ENCODE measurements around the gene BASP1.
"Not testable (repeated sequence)": the region's sequence is repeated elsewhere in the genome, so short reads cannot be mapped to it uniquely, and the experiment has no call there.

Gene BASP1

DNA sequence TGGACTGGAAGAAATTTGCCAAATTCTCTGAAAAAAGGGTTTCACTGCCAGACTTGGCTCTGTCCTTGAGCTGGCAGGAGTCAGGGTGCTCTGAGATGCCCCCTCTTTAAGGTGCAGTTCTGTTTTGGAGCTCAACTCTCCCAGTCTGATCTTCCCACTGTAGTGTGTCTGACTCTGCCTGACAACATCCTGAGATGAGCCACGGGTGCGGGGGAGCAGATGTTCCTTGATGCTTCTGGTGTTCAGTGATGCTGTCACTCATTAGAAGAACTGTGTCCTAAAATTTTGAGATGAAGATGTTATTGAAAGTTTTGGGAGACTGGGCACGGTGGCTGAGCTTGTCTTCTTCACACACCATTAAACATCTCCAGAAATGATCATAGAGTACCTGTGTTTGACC, 78.2 kb downstream of the BASP1 start:
- DNase-seq, result no peak

DNA sequence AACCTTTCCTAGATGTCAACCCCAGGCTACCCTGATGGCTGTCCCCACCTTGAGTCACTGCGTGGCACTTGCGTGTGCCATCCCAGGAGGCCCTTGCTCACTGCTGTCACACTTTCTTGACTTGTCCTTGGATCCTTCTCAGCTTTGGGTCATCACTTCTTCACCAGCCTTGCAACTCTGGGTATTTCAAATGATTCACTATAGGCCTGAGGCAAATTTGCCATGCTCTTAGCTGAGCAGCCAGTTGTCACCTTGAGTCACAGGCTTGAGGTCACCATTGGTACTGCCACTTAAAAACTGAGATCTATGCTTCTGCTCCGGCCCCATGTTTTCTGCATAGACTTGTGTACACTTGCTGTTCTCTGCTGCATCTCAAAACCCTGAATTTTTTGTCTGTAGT, 84.7 kb downstream of the BASP1 start:
- no peak for DNase-seq

DNA sequence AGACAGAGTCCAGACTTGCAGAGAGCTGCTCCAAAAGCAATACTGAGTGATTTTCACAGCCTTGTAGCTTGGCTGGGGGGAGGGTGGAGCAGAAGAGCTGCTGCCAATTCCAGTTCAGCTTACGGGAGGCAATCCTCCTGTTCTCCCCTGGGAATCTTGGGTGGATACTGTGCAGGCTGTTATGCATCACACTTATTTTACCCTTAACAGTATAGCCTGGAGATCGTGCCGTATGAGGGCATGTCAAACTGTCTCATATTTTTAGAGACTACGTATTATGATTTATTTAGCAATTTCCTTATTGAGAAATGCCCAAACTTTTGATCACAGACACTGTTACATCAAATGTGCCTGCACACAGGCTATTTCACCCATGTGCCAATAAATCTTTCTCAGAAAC, 85.2 kb downstream of the BASP1 start:
- no peak for DNase-seq

DNA sequence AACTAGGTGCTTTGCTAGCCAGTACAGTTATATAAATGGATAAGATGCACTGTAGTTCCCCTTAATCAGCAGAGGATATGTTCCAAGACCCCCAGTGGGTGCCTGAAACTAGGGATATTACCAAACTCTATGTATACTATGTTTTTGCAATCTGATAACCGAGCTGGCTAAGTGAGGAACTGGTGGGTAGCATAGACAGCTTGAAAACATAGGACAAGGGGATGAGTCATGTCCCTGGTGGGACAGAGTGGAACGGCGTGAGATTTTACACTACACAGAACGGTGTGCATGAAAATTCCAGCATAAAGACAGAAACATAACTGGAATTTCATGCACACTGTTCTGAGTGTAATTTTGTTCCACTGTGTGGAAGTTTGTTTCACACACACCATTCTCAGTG, 86.9 kb downstream of the BASP1 start:
- DNase-seq, result no peak

DNA sequence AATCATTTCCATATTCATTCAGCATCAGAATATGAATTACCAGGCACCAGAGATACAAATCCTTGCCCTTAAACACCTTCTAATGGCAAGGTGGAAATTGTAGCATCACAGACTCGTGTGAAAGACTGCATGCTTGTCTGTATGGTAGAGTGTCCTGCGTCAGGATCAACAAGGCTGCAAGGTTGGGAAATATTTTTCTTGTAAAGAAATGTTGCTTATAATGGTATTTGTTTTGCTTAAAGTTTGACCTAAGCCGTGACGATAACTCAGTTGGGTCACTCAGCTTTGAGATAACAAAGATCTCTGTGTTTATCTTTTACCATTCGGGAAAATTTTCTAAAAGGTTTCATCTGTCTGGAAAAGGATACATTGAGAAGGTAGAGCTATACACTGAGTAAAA, 87.6 kb downstream of the BASP1 start:
- no peak for DNase-seq

DNA sequence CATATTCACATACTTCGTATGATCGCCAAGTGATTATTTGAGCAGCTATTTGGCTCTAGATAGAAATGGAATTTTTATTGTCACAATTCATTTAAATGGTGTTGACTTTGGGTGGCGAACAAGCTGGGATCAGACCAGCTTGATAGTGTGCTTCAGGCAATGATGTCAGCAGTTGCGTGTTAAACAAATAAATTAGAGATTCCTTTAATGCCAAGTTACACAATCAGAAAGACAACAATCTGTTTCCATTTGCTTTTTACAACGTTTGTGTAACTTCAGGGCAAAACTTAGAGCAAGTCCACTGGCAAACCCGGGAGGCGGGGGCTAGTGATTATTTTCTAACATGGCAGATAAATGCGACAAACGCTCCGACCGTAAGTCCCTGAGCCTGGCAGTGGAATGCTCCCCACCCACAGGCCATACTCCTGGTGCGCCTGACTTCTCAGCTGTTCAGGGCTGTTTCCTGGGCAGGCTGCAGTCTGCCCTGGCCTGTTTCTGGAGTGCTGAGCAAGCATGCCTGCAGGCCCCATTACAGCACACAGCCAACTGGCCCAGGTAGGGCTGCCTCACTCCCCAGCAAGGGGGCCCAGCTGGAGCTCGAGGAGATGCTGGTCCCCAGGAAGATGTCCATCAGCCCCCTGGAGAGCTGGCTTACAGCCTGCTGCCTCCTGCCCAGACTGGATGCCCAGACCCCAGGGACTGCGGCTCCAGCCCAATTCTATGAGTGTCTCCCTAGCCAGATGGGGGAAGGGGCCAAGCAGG, 88.7 kb downstream of the BASP1 start:
- DNase-seq, result no peak

DNA sequence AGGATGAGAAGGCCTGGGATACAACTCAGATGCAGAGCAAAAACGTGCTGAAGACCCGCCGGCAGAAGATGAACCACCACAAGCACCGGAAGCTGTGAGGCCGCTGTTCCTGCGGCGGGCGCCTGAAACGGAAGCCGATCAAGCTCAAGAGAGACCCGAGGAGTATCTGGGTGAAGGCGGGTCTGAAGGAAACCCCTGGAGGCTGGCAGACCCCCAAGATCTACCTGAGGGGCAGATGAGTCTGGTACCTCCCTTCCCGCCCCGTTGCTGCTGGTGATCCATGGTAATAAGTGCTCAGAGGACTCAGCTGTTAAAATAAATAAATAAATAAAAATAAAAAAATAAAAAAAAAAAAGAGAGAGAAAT, 89.3 kb downstream of the BASP1 start:
- no peak for DNase-seq

DNA sequence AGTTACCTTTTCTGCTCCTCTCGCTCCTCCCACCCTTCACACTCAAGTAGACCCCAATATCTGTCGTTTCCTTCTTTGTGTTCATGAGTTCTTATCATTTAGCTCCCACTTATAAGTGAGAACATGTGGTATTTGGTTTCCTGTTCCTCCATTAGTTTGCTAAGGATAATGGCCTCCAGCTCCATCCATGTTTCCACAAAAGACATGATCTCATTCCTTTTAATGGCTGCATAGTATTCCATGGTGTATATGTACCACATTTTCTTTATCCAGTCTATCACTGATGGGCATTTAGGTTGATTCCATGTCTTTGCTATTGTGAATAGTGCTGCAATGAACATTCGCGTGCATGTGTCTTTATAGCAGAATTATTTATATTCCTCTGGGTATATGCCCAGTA, 90.0 kb downstream of the BASP1 start:
- DNase-seq, result not testable (repeated sequence)

DNA sequence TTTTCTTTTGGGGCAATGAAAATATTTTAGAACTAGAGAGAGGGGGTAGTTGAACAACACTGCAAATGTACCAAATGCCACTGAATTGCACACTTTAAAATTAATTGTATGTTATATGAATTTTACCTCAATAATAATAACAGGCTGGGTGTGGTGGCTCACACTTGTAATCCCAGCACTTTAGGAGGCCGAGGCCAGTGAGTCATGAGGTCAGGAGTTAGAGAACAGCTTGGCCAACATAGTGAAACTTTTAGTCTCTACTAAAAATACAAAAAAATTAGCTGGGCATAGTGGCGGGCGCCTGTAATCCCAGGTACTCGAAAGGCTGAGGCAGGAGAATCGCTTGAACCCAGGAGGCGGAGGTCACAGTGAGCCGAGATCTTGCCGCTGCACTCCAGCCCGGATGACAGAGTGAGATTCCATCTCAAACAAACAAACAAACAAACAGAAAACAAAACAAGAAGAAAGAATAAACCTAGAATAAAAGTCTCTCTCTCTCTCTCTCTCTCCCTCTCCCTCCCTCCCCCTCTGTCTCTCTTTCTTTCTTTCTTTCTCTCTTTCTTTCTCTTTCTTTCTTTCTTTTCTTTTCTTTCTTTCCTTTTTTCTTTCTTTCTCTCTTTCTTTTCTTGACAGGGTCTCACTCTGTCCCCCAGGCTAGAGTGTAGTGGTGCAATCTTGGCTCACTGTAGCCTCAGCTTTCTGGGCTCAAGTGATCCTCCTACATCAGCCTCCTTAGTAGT, 91.1 kb downstream of the BASP1 start:
- DNase-seq, result no peak

DNA sequence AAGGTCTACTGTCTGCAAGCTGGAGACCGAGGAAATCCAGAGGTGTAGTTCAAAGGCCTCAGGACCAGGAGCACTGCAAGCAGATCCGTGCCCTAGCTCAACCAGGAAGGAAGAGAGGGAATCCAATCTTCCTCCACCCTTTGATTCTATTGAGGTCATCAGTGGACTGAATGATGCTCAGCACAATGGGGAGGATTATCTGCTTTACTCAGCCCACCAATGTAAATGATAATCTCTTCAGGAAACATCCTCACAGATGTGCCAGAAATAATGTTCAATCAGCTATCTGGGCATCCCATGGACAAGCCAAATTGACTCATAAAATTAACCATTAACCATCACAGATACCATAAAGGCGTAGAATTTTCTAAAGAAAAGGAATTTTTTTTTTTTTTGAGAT, 92.0 kb downstream of the BASP1 start:
- no peak for DNase-seq

DNA sequence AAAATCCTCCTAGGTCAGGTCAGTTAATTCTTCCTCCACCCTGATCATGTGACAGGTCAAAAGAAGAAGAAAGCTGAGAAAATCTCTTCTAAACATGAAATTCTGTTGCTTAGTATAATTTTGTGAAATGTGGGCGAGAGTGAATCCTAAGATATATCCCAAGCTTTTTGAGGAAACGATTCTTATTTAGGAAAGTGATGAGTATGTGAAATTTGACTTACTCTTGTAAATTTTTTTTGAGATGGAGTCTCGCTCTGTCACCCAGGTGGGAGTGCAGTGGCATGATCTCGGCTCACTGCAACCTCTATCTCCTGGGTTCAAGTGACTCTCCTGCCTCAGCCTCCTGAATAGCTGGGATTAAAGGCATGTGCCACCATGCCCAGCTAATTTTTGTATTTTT, 93.1 kb downstream of the BASP1 start:
- DNase-seq, result not testable (repeated sequence)

DNA sequence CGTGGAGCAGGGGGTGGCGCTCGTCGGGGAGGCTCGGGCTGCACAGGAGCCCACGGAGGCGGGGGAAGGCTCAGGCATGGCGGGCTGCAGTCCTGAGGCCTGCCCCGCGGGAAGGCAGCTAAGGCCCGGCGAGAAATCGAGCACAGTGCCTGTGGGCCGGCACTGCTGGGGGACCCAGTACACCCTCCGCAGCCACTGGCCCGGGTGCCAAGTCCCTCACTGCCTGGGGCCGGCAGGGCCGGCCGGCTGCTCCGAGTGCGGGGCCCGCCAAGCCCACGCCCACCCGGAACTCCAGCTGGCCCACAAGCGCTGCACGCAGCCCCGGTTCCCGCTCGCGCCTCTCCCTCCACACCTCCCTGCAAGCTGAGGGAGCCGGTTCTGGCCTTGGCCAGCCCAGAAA, 94.4 kb downstream of the BASP1 start:
- DNase-seq, result not testable (repeated sequence)

DNA sequence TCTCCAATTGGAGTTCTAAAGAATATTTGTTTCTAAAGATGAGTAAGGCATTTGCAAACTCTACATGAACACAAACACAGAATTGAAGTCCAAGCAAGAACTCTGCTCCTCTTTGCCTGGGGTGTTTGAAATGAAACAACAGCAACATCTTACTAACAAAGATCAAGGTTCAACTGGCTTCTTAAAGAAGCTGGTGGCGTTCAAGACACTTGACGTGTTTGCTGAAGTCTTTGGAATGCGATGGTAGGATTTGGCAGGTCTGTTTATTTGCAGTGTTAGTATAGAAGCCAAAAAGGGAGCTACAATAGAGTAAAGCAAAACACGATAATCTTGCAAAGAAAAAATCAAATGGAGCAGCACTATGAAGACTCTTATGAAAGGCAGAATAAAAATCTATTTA, 94.9 kb downstream of the BASP1 start:
- no peak for DNase-seq

DNA sequence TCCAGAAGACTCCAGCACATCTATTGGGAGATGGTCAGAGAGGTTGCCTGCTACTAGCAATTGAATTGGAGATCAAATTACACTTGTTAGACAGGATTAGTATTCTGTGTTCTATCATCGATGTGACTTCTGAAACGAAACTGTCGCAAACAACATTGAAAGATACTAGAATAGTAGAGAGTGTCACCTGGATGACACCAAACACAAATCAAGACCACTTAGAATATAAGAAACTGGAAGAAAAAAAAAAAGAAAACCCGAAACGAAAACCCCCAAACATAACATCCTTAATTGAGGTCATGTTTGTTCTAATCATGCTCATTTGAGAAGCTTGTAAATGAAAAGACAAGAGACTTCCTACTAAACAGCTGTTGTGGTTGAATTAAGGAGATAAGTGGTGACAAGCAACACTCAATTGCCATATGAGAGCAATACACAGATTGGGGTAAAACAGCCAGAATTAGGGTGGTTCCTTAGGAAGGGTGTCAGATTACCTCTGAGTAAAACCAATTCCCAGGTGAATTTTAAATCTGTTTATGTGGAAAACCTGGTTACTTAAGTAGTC, 97.6 kb downstream of the BASP1 start:
- DNase-seq, result no peak

DNA sequence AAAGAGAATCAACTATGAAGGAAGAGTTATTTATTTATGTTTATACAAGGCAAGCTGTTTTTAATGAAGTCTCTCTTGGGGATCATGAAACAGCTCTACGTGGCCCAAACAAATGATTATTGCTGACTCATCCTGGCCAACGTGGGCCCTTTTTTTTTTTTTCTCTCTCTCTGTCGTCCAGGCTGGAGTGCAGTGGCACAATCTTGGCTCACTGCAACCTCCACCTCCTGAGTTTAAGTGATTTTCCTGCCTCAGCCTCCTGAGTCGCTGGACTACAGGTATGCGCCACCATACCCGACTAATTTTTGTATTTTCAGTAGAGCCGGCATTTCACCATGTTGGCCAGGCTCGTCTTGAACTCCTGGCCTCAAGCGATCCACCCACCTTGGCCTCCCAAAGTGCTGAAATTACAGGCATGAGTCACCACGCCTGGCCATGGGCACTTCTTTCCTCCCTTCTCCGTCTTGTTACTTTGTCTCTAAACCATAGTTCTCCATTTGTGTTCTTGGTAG, 98.3 kb downstream of the BASP1 start:
- no peak for DNase-seq

DNA sequence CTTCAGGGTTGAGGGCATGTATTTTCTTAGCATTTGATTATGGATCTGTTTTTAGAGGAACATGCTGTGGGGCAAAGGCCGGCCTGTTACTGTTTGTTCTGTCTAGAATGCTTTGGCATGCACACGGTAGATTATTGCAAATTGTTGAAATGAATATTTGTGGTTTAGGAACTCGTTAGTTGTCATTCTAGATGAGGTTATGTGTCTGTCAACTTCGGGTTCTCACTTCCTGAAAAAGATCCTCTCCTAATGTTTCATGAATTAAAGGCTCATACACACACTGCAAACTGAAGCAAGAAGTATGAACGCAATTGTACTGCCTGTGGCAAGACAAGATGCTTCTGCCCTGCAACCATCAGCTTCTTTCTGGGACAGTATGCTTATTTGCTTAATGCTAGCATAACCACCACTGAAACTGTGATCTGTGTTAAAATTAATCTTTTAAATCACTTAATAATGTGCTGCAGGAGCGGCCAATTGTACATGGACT, 99.6 kb downstream of the BASP1 start:
- DNase-seq, result no peak

DNA sequence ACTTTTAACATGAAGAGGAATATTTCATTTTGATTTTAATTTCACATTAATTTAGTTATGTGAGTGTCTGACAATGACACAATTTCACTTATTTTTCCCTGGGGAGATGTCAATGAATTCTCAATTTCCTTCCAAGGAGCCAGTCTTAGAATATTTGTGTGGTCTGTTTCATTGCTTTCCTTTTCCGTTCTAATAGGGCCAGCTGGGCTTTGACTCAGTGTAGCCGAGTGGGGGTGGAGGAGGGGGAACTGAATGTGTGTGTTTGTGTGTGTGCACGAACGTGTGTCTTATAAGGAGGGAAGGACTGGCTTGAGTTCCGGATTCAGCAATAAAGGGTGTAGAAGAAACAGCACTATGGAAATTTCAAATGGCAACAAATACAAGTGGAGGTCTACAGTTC, 100.0 kb downstream of the BASP1 start:
- DNase-seq, result no peak

DNA sequence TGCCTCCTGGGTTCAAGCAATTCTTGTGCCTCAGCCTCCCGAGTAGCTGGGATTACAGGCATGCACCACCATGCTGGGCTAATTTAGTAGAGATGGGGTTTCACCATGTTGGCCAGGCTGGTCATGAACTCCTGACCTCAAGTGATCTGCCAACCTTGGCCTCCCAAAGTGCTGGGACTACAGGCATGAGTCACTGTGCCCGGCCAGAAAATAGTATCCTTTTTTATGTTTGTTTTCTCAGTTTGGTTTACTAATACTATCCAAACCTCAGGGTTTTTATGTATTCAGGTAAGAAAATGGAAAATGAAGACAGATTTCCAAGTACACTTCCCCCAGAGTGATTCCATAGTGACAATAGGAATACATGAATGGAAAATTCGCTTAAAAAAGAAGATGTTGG, 101.7 kb downstream of the BASP1 start:
- not testable (repeated sequence) for DNase-seq

DNA sequence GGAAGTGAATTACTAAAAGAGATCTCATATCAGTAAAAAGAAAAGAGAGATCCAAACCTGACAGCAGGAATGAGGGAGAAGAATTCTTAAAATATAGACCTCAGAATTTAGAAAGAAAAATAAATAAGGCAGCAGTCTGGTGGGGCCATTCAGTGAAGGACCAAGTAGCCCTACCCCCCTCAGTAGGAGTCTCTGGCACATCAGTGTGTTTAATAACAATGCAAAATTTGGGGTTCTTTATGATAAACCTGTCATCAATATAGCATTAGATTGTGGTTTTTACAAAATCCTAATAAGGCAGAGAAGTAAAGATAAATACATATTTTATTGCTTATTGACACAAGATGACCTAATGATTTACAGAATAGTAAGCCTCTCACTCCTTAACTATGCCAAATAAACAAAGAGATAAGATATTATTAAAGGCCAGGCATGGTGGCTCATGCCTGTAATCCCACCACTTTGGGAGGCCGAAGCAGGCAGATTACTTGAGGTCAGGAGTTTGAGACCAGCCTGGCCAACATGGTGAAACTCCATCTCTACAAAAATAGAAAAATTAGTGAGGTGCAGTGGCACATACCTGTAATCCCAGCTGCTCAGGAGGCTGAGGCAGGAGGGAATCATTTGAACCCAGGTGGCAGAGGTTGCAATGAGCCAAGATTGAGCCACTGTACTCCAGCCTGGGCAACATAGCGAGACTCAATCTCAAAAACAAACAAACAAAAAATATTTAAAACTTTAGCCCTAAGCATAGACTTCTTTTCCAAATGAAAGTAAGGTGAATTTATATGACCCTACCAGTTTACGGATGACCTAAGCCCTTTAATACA, 108.6 kb downstream of the BASP1 start:
- DNase-seq, result no peak

Data from CD4-positive, alpha-beta T cell treated with Interleukin-21 for 1 hour (primary cell).